ENCODE results near the gene SEPSECS. TPM values are rescaled to one million over a fixed set of nuclear protein-coding genes. Genes with fewer than 3 reads are reported as not detected.

The SEPSECS gene
- total and polyA plus RNA-seq, 9 of the 15 experiments (the other 6 are each of a cell fraction or from before 2014, with no cell fraction given): 3.9 to 17.2 (median 7.9) TPM

- TF ChIP-seq, protein P1, sequence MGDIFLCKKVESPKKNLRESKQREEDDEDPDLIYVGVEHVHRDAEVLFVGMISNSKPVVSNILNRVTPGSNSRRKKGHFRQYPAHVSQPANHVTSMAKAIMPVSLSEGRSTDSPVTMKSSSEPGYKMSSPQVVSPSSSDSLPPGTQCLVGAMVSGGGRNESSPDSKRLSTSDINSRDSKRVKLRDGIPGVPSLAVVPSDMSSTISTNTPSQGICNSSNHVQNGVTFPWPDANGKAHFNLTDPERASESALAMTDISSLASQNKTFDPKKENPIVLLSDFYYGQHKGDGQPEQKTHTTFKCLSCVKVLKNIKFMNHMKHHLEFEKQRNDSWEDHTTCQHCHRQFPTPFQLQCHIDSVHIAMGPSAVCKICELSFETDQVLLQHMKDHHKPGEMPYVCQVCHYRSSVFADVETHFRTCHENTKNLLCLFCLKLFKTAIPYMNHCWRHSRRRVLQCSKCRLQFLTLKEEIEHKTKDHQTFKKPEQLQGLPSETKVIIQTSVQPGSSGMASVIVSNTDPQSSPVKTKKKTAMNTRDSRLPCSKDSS (IDR thresholded peaks at IDR 0.05; ENCODE audit: low read depth, partially characterized antibody): no peak
- TF ChIP-seq ZFX (CRISPR knock-in tag; IDR thresholded peaks at IDR 0.05) (no peak), MTA1 (IDR thresholded peaks at IDR 0.05; ENCODE audit: borderline replicate concordance) (no peak), JUN (IDR thresholded peaks at IDR 0.05; ENCODE audit: borderline replicate concordance, low read depth, low read length) (no peak), JUN (CRISPR knock-in tag; IDR thresholded peaks at IDR 0.05; ENCODE audit: borderline replicate concordance) (no peak), THAP12 (CRISPR knock-in tag; IDR thresholded peaks at IDR 0.05) (no peak), ZBTB17 (CRISPR knock-in tag; IDR thresholded peaks at IDR 0.05) (no peak), ZEB2 (IDR thresholded peaks at IDR 0.05) (no peak), PPARD (CRISPR knock-in tag; IDR thresholded peaks at IDR 0.05) (no peak), NR4A1 (CRISPR knock-in tag; IDR thresholded peaks at IDR 0.05) (no peak), NR4A1 (tag; IDR thresholded peaks at IDR 0.05) (no peak), CEBPB (tag; IDR thresholded peaks at IDR 0.05) (no peak), MCM2 (IDR thresholded peaks at IDR 0.05; ENCODE audit: low read depth) (no peak), GATA2 (CRISPR knock-in tag; IDR thresholded peaks at IDR 0.05) (no peak), MCM3 (IDR thresholded peaks at IDR 0.05) (no peak), MEF2A (IDR thresholded peaks at IDR 0.05; ENCODE audit: control insufficient read depth, low read depth, low read length) (peak; percentile 97), ERF (CRISPR knock-in tag; IDR thresholded peaks at IDR 0.05) (no peak), RNF2 (IDR thresholded peaks at IDR 0.05) (no peak)
- TF ChIP-seq, protein P2, sequence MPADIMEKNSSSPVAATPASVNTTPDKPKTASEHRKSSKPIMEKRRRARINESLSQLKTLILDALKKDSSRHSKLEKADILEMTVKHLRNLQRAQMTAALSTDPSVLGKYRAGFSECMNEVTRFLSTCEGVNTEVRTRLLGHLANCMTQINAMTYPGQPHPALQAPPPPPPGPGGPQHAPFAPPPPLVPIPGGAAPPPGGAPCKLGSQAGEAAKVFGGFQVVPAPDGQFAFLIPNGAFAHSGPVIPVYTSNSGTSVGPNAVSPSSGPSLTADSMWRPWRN (IDR thresholded peaks at IDR 0.05; ENCODE audit: low read depth): 0 out of 2 replicates have a peak, but pooled peaks have one; percentile 43
- TF ChIP-seq, protein P3, sequence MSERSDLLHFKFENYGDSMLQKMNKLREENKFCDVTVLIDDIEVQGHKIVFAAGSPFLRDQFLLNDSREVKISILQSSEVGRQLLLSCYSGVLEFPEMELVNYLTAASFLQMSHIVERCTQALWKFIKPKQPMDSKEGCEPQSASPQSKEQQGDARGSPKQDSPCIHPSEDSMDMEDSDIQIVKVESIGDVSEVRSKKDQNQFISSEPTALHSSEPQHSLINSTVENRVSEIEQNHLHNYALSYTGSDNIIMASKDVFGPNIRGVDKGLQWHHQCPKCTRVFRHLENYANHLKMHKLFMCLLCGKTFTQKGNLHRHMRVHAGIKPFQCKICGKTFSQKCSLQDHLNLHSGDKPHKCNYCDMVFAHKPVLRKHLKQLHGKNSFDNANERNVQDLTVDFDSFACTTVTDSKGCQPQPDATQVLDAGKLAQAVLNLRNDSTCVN (CRISPR knock-in tag; IDR thresholded peaks at IDR 0.05): no peak
These were observed 71.9 kb downstream of the SEPSECS start (continued) for GRCh38 chr4:25088093-25088952.
